RWPE2 (cell line): Measurements from ENCODE around the gene FOXN3.

ENCODE experiments used
- ATAC-seq: fragments of 200-7000 bp; cut with Tn5 transposase; 3 replicates; pipeline ENCODE4 v1.9.1; 2021; ENCODE audit warnings: low read depth
- DNase-seq: peaks from one replicate; pipeline ENCODE4 v3.0.0-alpha.2; 2020; ENCODE audit warnings: low spot score
- H3K27ac ChIP-seq: fragments of 450-650 bp; 2 replicates; pipeline ENCODE4 v1.5.1; 2017; ENCODE audit warnings: mild to moderate bottlenecking; ENCODE audit not compliant: poor library complexity, severe bottlenecking
- H3K27me3 ChIP-seq: fragments of 250-450 bp; sonication (Bioruptor Pico); 2 replicates; pipeline ENCODE4 v1.5.1; 2021; ENCODE audit warnings: mild to moderate bottlenecking, moderate library complexity; ENCODE audit not compliant: insufficient read depth, poor library complexity, severe bottlenecking
- H3K36me3 ChIP-seq: fragments of 250-450 bp; sonication (Bioruptor Pico); 2 replicates; pipeline ENCODE4 v1.5.1; 2020; ENCODE audit warnings: low read depth, mild to moderate bottlenecking, moderate library complexity
- H3K4me1 ChIP-seq: fragments of 250-450 bp; sonication (Bioruptor Pico); 2 replicates; pipeline ENCODE4 v1.5.1; 2021; ENCODE audit warnings: mild to moderate bottlenecking, moderate library complexity; ENCODE audit not compliant: insufficient read depth, poor library complexity, severe bottlenecking
- H3K4me3 ChIP-seq: fragments of 250-450 bp; sonication (Bioruptor Pico); 2 replicates; pipeline ENCODE4 v1.5.1; 2021; ENCODE audit warnings: mild to moderate bottlenecking, moderate library complexity; ENCODE audit not compliant: severe bottlenecking
- H3K9me3 ChIP-seq: fragments of 250-450 bp; sonication (Bioruptor Pico); 2 replicates; pipeline ENCODE4 v1.5.1; 2021; ENCODE audit warnings: mild to moderate bottlenecking, moderate library complexity; ENCODE audit not compliant: severe bottlenecking
- TF ChIP-seq, protein P1 (sequence below): fragments of 450-650 bp; IDR thresholded peaks from one replicate; pipeline ENCODE4 v1.5.1; 2017; ENCODE audit warnings: mild to moderate bottlenecking, moderate library complexity; ENCODE audit not compliant: poor library complexity, severe bottlenecking

FOXN3 gene

DNA sequence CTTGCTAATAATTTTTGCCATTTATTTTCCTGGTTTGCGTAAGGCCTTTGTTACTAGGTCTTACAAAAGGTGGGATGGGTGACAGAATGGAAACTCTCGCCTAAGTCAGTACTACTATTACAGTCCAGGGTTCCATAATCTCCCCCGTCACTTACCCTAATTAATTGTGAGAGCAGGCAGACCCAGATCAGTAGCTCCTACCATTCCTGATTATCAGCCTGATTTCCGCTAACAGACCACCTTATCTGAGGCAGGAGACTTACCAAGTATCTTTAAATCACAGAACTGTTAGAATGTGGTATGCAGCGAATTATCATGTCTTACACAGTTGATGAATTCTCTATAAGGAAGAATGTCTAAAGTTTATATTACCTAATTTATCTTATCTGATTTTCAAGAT, 234.7 kb downstream of the FOXN3 start:
- ATAC-seq, result no peak
- DNase-seq, result no peak
- Histone ChIP-seq H3K36me3 (no peaks in the 10 kb centered on the region), H3K27me3 (no peaks in the 10 kb centered on the region), H3K9me3 (no peaks in the 10 kb centered on the region), H3K27ac (no peak overlapping the region), H3K4me3 (no peak overlapping the region), H3K4me1 (peaks cover 10% of the 10 kb centered on the region)
- TF ChIP-seq, protein P1, sequence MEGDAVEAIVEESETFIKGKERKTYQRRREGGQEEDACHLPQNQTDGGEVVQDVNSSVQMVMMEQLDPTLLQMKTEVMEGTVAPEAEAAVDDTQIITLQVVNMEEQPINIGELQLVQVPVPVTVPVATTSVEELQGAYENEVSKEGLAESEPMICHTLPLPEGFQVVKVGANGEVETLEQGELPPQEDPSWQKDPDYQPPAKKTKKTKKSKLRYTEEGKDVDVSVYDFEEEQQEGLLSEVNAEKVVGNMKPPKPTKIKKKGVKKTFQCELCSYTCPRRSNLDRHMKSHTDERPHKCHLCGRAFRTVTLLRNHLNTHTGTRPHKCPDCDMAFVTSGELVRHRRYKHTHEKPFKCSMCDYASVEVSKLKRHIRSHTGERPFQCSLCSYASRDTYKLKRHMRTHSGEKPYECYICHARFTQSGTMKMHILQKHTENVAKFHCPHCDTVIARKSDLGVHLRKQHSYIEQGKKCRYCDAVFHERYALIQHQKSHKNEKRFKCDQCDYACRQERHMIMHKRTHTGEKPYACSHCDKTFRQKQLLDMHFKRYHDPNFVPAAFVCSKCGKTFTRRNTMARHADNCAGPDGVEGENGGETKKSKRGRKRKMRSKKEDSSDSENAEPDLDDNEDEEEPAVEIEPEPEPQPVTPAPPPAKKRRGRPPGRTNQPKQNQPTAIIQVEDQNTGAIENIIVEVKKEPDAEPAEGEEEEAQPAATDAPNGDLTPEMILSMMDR, result no peak

DNA sequence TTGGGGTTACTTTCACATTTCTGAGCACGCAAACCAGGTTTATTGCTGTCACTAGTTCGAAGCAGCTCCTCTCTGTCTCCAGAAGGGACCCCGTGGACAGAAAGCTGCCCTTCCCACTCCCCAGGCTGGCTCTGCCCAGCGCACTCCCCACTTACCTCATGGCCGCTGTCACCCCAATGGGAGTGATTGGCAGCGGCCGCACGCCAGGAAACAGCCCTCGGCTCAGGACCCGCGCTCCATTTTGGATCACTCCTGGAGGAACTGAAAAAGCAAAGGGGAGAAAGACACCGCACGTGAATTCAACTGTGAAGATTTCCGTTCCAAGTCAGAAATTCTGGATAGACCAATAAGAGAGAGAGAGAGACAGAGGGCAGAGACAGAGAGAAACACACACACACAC, 236.5 kb downstream of the FOXN3 start:
- TF ChIP-seq, protein P1, result no peak
- no peaks in the 10 kb centered on the region for H3K4me1 ChIP-seq
- ATAC-seq, result no peak
- no peak overlapping the region for H3K4me3 ChIP-seq
- H3K27me3 ChIP-seq, result no peaks in the 10 kb centered on the region
- no peaks in the 10 kb centered on the region for H3K36me3 ChIP-seq
- H3K9me3 ChIP-seq, result no peaks in the 10 kb centered on the region
- H3K27ac ChIP-seq, result no peak overlapping the region
- no peak for DNase-seq

GRCh38 chr14:89179891-89180404, 237.1 kb downstream of the FOXN3 start:
- no peak for ATAC-seq
- Histone ChIP-seq H3K4me3 (no peak overlapping the region), H3K4me1 (no peaks in the 10 kb centered on the region), H3K36me3 (no peaks in the 10 kb centered on the region), H3K27ac (no peak overlapping the region), H3K9me3 (no peaks in the 10 kb centered on the region), H3K27me3 (no peaks in the 10 kb centered on the region)
- TF ChIP-seq, protein P1, result no peak
- no peak for DNase-seq

- TF ChIP-seq, protein P1, result no peak
- no peaks in the 10 kb centered on the region for H3K4me1 ChIP-seq
- no peak overlapping the region for H3K27ac ChIP-seq
- H3K36me3 ChIP-seq, result no peaks in the 10 kb centered on the region
- ATAC-seq, result no peak
- no peaks in the 10 kb centered on the region for H3K9me3 ChIP-seq
- DNase-seq, result no peak
- H3K27me3 ChIP-seq, result no peaks in the 10 kb centered on the region
- H3K4me3 ChIP-seq, result no peak overlapping the region
Measured at GRCh38 chr14:89178800-89179535, 238.1 kb downstream of the FOXN3 start.

DNA sequence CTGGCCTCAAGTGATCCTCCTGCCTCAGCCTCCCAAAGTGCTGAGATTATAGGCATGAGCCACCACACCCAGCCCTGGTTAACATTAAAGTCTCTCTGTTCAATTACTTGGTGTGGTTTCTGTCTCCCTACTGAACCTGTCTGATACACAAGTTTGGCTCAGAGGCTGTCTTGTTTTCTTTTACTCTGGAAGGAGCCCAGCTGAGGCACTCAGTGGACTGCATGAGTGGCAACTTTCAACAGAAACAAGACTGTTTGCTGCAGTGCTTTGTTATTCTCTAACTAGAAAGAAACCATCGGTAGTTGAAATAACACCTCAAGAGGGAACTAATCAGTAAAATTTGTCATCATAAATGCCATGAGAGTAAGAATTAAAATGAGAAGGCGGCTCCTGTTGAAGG, 238.7 kb downstream of the FOXN3 start:
- Histone ChIP-seq H3K4me1 (no peaks in the 10 kb centered on the region), H3K4me3 (no peak overlapping the region), H3K27me3 (no peaks in the 10 kb centered on the region), H3K27ac (no peak overlapping the region), H3K9me3 (no peaks in the 10 kb centered on the region), H3K36me3 (no peaks in the 10 kb centered on the region)
- ATAC-seq (no peak), DNase-seq (no peak)
- TF ChIP-seq, protein P1, result no peak
